WTC11 (cell line): ENCODE measurements around the gene SMDT1.

ENCODE experiments used
- IRF2 ChIP-seq: sonication (generic); formaldehyde crosslinking; IDR thresholded peaks from 2 replicates; pipeline ENCODE4 v1.8.0; 2022; ENCODE audit warnings: low read depth, missing genetic modification reagents, borderline replicate concordance
- MXD4 ChIP-seq: fragments of 250-450 bp; sonication (Bioruptor Pico); IDR thresholded peaks from 2 replicates; pipeline ENCODE4 v1.8.0; 2021; ENCODE audit warnings: mild to moderate bottlenecking, moderate library complexity, borderline replicate concordance
- TF ChIP-seq, protein P1 (sequence below): fragments of 200-600 bp; IDR thresholded peaks from 2 replicates; pipeline ENCODE4 v1.8.0; 2022; ENCODE audit warnings: antibody characterized with exemption
- TF ChIP-seq, protein P2 (sequence below): sonication (generic); formaldehyde crosslinking; IDR thresholded peaks from 2 replicates; pipeline ENCODE4 v1.8.1; 2022; ENCODE audit warnings: missing genetic modification reagents, borderline replicate concordance
- TF ChIP-seq, protein P3 (sequence below): sonication (generic); formaldehyde crosslinking; IDR thresholded peaks from 2 replicates; pipeline ENCODE4 v1.8.0; 2022; ENCODE audit warnings: mild to moderate bottlenecking, missing genetic modification reagents

DNA sequence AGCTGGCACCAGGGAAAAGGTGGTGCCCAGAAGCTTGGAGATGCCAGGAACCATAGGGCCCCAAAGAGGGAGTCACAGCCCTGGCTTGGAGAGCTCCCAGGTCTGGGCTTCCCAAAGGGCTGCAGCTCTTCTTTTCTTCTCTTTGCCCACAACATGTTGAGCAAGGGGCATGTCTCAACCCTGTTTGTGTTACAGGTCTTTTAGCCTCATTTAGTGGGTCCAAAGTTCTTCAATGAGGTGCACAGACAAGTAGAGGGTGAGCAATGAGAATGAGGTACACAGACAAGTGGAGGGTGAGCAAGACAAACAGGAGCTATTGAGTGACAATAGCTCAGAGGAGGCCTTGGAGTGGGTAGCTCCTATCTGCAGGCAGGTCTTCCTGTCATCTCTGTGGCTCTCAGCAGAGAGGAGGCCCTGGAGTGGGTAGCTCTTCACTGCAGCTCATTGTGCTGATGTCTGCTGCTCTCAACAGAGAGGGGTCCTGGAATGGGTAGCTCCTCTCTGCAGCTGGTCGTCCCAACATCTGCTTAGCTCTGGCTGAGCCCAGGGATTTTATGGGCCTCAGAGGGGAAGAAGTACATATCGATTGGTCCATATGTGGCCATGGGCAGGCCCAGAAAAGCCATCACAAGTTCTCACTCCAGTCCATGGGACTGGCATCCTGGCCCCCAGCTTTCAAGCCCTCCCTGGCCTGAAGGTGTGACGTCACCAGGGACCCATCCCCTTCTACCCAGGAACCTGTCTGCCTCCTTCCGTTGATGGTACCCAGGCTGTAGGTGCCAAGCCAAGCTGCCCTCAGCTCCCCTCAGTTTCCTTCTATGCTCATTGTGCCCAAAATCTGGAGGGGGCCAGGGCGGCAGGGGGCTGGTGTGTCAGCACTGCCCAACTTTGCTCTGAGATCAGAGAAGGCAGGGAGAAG, 46.0 kb upstream of the SMDT1 start:
- TF ChIP-seq, protein P1, sequence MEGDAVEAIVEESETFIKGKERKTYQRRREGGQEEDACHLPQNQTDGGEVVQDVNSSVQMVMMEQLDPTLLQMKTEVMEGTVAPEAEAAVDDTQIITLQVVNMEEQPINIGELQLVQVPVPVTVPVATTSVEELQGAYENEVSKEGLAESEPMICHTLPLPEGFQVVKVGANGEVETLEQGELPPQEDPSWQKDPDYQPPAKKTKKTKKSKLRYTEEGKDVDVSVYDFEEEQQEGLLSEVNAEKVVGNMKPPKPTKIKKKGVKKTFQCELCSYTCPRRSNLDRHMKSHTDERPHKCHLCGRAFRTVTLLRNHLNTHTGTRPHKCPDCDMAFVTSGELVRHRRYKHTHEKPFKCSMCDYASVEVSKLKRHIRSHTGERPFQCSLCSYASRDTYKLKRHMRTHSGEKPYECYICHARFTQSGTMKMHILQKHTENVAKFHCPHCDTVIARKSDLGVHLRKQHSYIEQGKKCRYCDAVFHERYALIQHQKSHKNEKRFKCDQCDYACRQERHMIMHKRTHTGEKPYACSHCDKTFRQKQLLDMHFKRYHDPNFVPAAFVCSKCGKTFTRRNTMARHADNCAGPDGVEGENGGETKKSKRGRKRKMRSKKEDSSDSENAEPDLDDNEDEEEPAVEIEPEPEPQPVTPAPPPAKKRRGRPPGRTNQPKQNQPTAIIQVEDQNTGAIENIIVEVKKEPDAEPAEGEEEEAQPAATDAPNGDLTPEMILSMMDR, result no peak
- TF ChIP-seq IRF2 (CRISPR knock-in tag) (no peak), MXD4 (CRISPR knock-in tag) (no peak)
- TF ChIP-seq, protein P2, sequence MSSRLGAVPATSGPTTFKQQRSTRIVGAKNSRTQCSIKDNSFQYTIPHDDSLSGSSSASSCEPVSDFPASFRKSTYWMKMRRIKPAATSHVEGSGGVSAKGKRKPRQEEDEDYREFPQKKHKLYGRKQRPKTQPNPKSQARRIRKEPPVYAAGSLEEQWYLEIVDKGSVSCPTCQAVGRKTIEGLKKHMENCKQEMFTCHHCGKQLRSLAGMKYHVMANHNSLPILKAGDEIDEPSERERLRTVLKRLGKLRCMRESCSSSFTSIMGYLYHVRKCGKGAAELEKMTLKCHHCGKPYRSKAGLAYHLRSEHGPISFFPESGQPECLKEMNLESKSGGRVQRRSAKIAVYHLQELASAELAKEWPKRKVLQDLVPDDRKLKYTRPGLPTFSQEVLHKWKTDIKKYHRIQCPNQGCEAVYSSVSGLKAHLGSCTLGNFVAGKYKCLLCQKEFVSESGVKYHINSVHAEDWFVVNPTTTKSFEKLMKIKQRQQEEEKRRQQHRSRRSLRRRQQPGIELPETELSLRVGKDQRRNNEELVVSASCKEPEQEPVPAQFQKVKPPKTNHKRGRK (CRISPR knock-in tag), result no peak
- TF ChIP-seq, protein P3, sequence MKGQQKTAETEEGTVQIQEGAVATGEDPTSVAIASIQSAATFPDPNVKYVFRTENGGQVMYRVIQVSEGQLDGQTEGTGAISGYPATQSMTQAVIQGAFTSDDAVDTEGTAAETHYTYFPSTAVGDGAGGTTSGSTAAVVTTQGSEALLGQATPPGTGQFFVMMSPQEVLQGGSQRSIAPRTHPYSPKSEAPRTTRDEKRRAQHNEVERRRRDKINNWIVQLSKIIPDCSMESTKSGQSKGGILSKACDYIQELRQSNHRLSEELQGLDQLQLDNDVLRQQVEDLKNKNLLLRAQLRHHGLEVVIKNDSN (CRISPR knock-in tag), result no peak
